Measurements from ENCODE around the gene INSIG1.

The INSIG1 gene

GRCh38 chr7:155311826-155312537, 14.3 kb downstream of the INSIG1 start:
- TF ChIP-seq, protein P1, sequence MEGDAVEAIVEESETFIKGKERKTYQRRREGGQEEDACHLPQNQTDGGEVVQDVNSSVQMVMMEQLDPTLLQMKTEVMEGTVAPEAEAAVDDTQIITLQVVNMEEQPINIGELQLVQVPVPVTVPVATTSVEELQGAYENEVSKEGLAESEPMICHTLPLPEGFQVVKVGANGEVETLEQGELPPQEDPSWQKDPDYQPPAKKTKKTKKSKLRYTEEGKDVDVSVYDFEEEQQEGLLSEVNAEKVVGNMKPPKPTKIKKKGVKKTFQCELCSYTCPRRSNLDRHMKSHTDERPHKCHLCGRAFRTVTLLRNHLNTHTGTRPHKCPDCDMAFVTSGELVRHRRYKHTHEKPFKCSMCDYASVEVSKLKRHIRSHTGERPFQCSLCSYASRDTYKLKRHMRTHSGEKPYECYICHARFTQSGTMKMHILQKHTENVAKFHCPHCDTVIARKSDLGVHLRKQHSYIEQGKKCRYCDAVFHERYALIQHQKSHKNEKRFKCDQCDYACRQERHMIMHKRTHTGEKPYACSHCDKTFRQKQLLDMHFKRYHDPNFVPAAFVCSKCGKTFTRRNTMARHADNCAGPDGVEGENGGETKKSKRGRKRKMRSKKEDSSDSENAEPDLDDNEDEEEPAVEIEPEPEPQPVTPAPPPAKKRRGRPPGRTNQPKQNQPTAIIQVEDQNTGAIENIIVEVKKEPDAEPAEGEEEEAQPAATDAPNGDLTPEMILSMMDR (conservative IDR thresholded peaks at IDR 0.05; ENCODE audit: low read length) = no peak
- no peak for DNase-seq (ENCODE audit: low read depth)
- H3K4me3 ChIP-seq (ENCODE audit: low read length) = no peak overlapping the region

DNA sequence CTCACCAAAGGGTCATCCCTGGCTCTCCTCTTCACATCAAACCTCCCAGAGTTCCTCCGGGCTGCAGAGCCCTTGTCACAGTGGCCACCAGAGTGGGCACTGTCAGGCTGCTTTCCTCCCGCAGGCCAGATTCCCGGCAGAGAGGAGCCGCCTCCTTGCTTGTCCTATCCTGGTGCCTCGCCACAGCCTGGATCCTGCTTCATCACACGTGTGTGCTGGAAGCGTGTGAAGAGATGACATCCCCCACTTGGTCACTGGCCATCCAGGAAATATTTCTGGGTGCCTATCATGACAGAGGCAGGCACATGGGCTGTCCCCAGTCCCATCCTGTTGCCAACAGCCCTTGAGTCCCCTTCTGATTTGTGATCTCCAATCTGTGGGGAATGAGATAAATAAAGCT, 15.0 kb downstream of the INSIG1 start:
- TF ChIP-seq, protein P1 (conservative IDR thresholded peaks at IDR 0.05; ENCODE audit: low read length) = no peak
- no peak overlapping the region for H3K4me3 ChIP-seq (ENCODE audit: low read length)
- DNase-seq (ENCODE audit: low read depth) = no peak

- TF ChIP-seq, protein P1 (conservative IDR thresholded peaks at IDR 0.05; ENCODE audit: low read length) = no peak
- no peak for DNase-seq (ENCODE audit: low read depth)
- no peak overlapping the region for H3K4me3 ChIP-seq (ENCODE audit: low read length)
Observed at GRCh38 chr7:155313096-155313495, 15.4 kb downstream of the INSIG1 start.

DNA sequence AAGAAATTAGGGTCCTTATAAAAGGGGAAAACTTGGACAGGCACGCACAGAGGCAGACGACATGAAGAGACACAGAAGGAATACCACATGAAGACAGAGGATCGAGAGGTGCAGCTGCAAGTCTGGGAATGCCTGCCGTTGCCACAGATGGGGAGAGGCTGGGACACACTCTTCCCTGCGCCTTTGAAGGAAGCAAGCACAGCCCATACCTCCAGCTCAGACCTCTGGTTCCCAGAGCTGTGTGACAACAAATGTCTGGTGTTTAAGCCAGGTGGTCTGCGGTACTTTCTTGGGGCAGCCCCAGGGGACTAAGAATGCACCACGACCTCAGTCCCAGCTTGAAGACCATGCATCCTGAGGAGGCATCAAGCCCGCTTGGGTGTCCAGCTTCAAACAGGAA, 18.3 kb downstream of the INSIG1 start:
- H3K4me3 ChIP-seq (ENCODE audit: low read length) = no peak overlapping the region
- no peak for DNase-seq (ENCODE audit: low read depth)
- TF ChIP-seq, protein P1 (conservative IDR thresholded peaks at IDR 0.05; ENCODE audit: low read length) = no peak

DNA sequence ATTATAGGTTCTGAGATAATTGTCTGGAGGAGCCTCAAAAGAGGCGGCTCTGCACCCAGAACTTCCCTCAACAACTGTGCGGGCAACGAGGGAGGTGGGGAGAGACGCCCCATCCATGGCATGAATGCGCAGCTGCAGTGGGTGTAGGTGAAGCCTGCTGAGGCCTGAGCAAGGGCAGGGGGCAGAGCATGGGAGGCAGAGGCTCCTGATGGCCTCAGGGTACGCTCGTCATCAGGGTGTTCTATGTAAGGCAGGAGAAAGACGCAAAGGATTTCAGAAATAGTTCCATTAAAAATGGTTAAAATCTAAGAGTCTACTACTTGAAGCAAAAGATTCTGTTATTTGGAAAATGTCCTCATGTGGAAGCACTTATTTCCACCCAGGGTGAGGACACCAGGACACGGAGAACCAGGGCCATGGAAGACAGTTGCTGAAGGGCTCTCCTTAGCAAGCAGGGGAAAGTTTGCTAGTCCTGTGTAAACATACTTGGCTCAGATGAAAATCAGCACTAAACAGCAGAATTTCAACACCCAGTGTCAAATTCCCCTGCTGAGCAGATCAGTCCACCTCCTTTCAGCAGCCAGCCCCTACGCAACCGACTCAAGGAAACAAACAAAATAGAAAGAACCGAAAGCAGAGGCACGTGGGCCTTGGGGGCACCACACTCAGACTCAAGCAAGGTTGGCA, 18.9 kb downstream of the INSIG1 start:
- TF ChIP-seq, protein P1 (conservative IDR thresholded peaks at IDR 0.05; ENCODE audit: low read length) = no peak
- no peak overlapping the region for H3K4me3 ChIP-seq (ENCODE audit: low read length)
- no peak for DNase-seq (ENCODE audit: low read depth)

DNA sequence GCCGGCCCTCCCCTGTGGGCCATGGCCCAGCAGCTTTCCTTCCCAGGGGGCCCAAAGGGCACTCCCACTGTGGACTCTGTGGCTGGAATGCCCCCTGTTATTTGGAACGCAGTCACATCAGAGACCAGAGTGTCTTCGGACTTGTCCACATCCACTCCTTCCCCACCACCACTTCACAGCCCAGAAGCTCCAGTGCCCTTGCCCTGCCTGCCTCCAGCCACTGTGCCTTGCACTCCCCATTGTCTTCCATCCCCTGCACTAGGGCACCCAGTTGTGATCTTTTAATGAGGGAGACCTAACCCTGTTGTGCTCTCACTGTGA, 19.4 kb downstream of the INSIG1 start:
- no peak overlapping the region for H3K4me3 ChIP-seq (ENCODE audit: low read length)
- TF ChIP-seq, protein P1 (conservative IDR thresholded peaks at IDR 0.05; ENCODE audit: low read length) = no peak
- no peak for DNase-seq (ENCODE audit: low read depth)

GRCh38 chr7:155318245-155318644, 20.6 kb downstream of the INSIG1 start:
- DNase-seq (ENCODE audit: low read depth) = no peak
- TF ChIP-seq, protein P1 (conservative IDR thresholded peaks at IDR 0.05; ENCODE audit: low read length) = no peak
- H3K4me3 ChIP-seq (ENCODE audit: low read length) = no peak overlapping the region

Data from AG10803 (cell line).